ENCODE results near the gene VPS54.

Gene VPS54

GRCh38 chr2:63843093-63843492 lies 176.1 kb downstream of the VPS54 start:
- H3K27me3 ChIP-seq (replicated peaks in 2 of 5; ENCODE audit: control insufficient read depth in 4 of 5, insufficient read depth in 5 of 5, low read length in 4 of 5): no peaks in the 10 kb centered on the region
- H3K36me3 ChIP-seq (ENCODE audit: control insufficient read depth in 4 of 4, insufficient read depth in 4 of 4, low read length in 3 of 4): peaks cover 0 to 9% (median 0%) of the 10 kb centered on the region in 4 experiments
- H3K4me3 ChIP-seq (ENCODE audit: control insufficient read depth in 1 of 7, extremely low read depth in 1 of 7, insufficient read depth in 4 of 7, low read depth in 2 of 7, low read length in 6 of 7): peak overlapping the region in 6 of 7 experiments; percentile 76 to 97 (median 92)
- peaks cover 26 to 48% (median 28%) of the 10 kb centered on the region in 4 experiments for H3K4me1 ChIP-seq (ENCODE audit: control extremely low read depth in 1 of 4, control insufficient read depth in 4 of 4, insufficient read depth in 4 of 4, low read length in 3 of 4)
- DNase-seq: no peak
- ChIA-PET CTCF (interaction anchor here (0.6 to 7.6 kb wide), 4 partner anchors 11 to 351 kb away, joined by 4 to 103 read pairs (median 8); no protein-coding TSS in a partner anchor), POLR2A (interaction anchor here (3.6 kb wide), 1 partner anchor 11 kb away, joined by 43 read pairs; no protein-coding TSS in a partner anchor)
- peaks cover 0 to 4% (median 0%) of the 10 kb centered on the region in 5 experiments for H3K9me3 ChIP-seq (ENCODE audit: control extremely low read depth in 1 of 5, control insufficient read depth in 4 of 5, insufficient read depth in 2 of 5, low read depth in 1 of 5, low read length in 4 of 5)
- WGBS (ENCODE audit: insufficient coverage): 100% methylated on average over 3 of the region's 8 CpGs
- peak overlapping the region in 1 of 2 experiments; percentile 93 for H3K27ac ChIP-seq (ENCODE audit: insufficient read depth in 1 of 2, low read depth in 1 of 2, low read length in 2 of 2, poor library complexity in 1 of 2, severe bottlenecking in 2 of 2)

GRCh38 chr2:63842149-63843061 lies 176.8 kb downstream of the VPS54 start:
- POLR2A ChIA-PET: interaction anchor here (1.1 to 3.6 kb wide), 6 partner anchors 12 to 254 kb away, joined by 3 to 43 read pairs (median 6); partner anchors contain the start of gene WDPCP
- Histone ChIP-seq H3K27me3 (replicated peaks in 2 of 5; ENCODE audit: control insufficient read depth in 4 of 5, insufficient read depth in 5 of 5, low read length in 4 of 5) (no peaks in the 10 kb centered on the region), H3K36me3 (ENCODE audit: control insufficient read depth in 4 of 4, insufficient read depth in 4 of 4, low read length in 3 of 4) (peaks cover 0 to 5% (median 0%) of the 10 kb centered on the region in 4 experiments), H3K9me3 (ENCODE audit: control extremely low read depth in 1 of 5, control insufficient read depth in 4 of 5, insufficient read depth in 2 of 5, low read depth in 1 of 5, low read length in 4 of 5) (no peaks in the 10 kb centered on the region), H3K27ac (ENCODE audit: insufficient read depth in 1 of 2, low read depth in 1 of 2, low read length in 2 of 2, poor library complexity in 1 of 2, severe bottlenecking in 2 of 2) (peak overlapping the region; percentile 79 to 93), H3K4me3 (ENCODE audit: control insufficient read depth in 1 of 7, extremely low read depth in 1 of 7, insufficient read depth in 4 of 7, low read depth in 2 of 7, low read length in 6 of 7) (peak overlapping the region; percentile 48 to 97 (median 89)), H3K4me1 (ENCODE audit: control extremely low read depth in 1 of 4, control insufficient read depth in 4 of 4, insufficient read depth in 4 of 4, low read length in 3 of 4) (peaks cover 26 to 48% (median 28%) of the 10 kb centered on the region in 4 experiments)
- CTCF ChIA-PET: interaction anchor here (0.7 to 7.6 kb wide), 4 partner anchors 12 to 143 kb away, joined by 4 to 103 read pairs (median 16); no protein-coding TSS in a partner anchor
- 0% methylated on average over 21 of the region's 24 CpGs for WGBS (ENCODE audit: insufficient coverage)
- DNase-seq: peak; percentile 36 to 77 (median 65)
